HG03175 (cell line): ENCODE results near the gene ZDHHC11.
"Not testable (repeated sequence)": the region's sequence is repeated elsewhere in the genome, so short reads cannot be mapped to it uniquely, and the experiment has no call there.

Source experiments
- ATAC-seq: cut with Tn5 transposase; IDR thresholded peaks from one replicate; pipeline ENCODE4 v1.9.1; 2021; ENCODE audit warnings: mild to moderate bottlenecking, moderate library complexity; ENCODE audit not compliant: unreplicated experiment

The ZDHHC11 gene

DNA sequence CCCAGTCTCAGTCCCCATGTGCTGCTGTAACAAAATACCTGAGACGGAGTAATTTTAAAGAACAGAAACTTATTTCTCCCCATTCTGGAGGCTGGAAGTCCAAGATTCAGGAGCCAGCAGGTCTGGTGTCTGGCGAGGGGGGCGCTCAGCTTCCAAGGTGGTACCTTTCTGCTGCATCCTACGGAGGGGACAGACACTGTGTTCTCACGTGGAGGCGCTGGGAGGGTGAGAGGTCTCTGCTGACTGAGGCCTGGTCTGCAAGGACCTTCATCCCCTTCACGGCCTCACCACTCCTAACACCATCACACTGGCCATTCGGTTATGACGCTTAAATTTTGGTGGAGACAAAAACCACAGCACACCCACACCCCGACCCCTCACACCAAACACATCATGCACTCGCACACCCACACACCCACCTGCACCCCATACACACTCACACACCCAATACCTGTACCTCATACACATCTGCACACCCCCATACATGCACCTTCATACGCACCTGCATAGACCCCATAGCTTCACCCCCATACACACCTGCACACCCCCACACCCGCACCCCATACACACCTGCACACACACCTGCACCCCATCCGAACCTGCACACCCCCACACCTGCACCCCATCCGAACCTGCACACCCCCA lies 9.8 kb upstream of the ZDHHC11 start:
- ATAC-seq: no peak

- ATAC-seq: no peak
Measured at GRCh38 chr5:859798-860296, 9.1 kb upstream of the ZDHHC11 start.

GRCh38 chr5:859391-859790 lies 8.6 kb upstream of the ZDHHC11 start:
- no peak for ATAC-seq

DNA sequence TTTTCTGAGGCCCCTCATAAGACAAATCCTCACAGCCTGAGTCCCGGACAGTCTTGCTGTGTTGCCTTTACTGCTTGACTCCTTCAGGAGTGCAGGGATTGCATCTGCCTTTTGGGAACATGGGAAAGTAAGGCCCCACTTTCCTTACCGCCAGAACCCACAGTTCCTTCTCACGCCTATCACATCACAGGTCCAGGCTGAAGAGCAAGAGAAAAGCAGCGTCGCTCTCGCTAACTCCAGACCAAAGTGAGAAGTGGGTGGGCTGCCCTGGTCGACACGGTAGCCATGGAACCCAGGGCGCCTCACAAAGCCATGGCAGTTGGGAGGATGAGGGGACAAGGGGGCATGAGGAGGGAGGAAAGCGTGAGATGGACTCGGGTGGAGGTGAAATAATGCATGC lies 7.9 kb upstream of the ZDHHC11 start:
- ATAC-seq: no peak

GRCh38 chr5:856531-857425 lies 6.0 kb upstream of the ZDHHC11 start:
- ATAC-seq: no peak

DNA sequence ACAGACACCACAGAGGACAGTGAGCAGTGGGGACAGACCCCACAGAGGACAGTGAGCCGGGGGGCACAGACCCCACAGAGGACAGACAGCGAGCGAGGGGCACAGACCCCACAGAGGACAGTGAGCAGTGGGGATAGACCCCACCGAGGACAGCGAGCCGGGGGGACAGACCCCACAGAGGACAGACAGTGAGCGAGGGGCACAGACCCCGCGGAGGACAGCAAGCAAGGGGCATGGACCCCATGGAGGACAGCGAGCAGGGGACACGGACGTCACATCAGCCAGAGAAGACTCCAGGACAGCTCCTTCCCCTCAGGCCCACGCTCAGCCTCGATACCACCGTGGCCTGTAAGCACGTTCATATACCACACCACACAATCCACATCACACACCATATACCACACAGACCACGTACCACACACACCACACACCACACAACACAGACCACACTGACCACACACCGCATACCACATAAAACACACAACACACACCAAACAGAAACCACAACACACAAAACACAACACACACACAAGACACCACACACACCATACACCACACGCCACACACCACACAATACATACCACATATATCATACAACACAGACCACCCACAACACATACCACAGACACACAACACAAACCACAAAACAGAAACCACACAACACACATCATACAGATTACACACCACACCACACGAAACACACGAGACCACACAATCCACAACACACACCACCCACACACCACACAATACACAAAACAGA lies 5.2 kb upstream of the ZDHHC11 start:
- ATAC-seq: no peak

DNA sequence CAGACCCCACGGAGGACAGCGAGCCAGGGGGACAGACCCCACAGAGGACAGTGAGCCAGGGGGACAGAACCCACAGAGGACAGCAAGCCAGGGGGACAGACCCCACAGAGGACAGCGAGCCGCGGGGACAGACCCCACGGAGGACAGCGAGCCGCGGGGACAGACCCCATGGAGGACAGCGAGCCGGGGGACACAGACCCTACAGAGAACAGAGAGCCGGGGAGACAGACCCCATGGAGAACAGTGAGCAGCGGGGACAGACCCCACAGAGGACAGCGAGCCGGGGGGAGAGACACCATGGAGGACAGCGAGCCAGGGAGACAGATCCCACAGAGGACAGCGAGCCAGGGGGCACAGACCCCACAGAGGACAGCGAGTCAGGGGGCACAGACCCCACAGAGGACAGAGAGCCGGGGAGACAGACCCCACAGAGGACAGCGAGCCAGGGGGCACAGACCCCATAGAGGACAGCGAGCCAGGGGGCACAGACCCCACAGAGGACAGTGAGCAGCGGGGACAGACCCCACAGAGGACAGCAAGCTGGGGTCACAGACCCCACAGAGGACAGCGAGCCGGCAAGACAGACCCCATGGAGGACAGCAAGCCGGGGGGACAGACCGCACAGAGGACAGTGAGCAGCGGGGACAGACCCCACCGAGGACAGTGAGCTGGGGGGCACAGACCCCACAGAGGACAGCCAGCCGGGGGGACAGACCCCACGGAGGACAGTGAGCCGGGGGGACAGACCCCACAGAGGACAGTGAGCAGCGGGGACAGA lies 4.4 kb upstream of the ZDHHC11 start:
- no peak for ATAC-seq

- no peak for ATAC-seq
Measured at GRCh38 chr5:854217-854616, 3.4 kb upstream of the ZDHHC11 start.

DNA sequence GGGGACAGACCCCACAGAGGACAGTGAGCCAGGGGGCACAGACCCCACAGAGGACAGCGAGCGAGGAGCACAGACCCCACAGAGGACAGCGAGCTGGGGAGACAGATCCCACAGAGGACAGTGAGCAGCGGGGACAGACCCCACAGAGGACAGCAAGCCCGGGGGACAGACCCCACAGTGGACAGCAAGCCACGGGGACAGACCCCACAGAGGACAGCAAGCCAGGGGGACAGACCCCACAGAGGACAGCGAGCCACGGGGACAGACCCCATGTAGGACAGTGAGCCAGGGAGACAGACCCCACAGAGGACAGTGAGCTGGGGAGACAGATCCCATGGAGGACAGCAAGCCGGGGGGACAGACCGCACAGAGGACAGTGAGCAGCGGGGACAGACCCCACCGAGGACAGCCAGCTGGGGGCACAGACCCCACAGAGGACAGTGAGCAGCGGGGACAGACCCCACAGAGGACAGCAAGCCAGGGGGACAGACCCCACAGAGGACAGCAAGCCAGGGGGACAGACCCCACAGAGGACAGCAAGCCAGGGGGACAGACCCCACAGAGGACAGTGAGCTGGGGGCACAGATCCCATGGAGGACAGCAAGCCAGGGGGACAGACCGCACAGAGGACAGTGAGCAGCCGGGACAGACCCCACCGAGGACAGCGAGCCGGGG lies 2.8 kb upstream of the ZDHHC11 start:
- ATAC-seq: not testable (repeated sequence)

GRCh38 chr5:852431-853401 lies 1.9 kb upstream of the ZDHHC11 start:
- no peak for ATAC-seq

DNA sequence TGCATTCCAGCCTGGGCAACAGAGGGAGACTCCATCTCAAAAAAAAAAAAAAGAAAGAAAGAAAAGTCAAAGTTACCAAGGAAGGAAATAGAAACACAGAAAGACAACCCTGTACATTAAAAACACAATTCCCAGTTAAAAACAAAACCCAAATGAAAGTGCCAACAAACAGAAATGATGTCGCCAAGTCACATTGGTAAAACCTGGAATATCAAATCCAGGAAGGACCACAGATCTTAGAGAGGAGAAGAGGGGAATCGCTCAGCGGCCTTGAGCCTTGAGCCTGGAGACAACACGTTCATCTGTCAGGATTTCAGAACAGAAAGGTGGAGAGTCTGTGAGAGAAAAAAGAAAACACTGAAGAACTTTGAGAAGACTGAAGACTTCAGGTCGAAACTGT lies 1.2 kb upstream of the ZDHHC11 start:
- ATAC-seq: no peak

DNA sequence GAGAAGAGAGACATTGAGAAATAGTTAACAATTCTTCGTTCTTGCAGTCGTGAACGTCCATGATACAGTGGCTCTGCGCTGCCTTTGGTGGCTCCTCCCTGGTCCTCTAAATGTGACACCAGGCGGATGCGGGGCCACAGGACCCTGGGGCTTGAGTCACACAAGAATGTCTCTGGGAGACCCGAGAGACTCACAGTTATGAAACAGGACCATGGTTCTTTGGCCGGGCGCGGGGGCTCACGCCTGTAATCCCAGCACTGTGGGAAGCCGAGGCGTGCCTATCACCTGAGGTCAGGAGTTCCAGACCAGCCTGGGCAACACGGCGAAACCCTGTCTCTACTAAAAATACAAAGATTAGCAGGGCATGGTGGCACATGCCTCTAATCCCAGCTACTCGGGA lies 767 bp upstream of the ZDHHC11 start:
- ATAC-seq: no peak

GRCh38 chr5:851076-851475 lies 290 bp upstream of the ZDHHC11 start:
- ATAC-seq: no peak

DNA sequence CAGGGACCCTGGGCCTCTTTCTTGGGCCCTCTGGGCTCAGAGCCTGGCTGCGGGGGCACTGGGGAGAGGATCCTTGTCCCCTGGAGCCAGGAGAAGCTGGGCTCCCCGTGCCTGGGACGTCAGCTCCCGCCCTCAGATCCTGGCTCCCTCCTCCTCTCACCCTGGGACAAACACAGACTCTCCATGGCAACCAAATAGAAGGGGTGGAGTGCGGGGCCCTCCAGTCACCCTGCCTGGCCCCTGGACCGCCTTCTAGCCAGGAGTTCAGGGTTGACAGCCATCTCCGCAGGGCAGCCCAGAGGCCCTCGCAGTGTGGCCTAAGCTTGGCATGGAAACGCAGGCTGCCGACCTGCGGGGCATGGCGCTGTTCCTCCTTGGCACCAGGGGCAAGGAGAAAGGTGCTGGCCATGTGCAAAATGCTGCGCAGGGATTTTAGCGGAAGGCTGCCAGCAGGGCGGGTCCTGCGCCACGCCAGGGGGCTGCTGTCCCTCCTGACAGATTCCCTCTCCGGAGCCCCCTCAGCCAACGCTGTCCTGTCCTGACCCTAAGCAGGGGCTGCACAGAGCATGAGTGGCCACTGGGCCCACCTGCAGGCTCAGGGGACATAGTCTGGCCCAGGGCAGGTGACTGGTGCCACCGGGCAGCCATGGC lies 1.0 kb downstream of the ZDHHC11 start:
- ATAC-seq: no peak

- no peak for ATAC-seq
Measured at GRCh38 chr5:848671-849111, 2.1 kb downstream of the ZDHHC11 start.

GRCh38 chr5:847736-848135 lies 3.0 kb downstream of the ZDHHC11 start:
- not testable (repeated sequence) for ATAC-seq

- not testable (repeated sequence) for ATAC-seq
Measured at GRCh38 chr5:847212-847611, 3.6 kb downstream of the ZDHHC11 start.

DNA sequence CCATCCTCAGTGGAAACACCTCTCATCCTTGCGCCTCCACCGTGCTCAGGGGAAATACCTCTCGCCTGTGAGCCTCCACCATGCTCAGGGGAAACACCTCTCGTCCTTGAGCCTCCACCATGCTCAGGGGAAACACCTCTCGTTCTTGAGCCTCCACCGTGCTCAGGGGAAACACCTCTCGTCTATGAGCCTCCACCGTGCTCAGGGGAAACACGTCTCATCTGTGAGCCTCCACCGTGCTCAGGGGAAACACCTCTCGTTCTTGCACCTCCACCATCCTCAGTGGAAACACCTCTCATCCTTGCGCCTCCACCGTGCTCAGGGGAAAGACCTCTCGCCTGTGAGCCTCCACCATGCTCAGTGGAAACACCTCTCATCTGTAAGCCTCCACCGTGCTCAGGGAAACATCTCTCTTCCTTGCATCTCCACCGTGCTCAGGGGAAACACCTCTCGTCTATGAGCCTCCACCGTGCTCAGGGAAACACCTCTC lies 4.1 kb downstream of the ZDHHC11 start:
- not testable (repeated sequence) for ATAC-seq
